Suppressor macrophage treated with lipopolysaccharide for 1 hour (primary cell): Measurements from ENCODE around the gene ZDHHC1.

Experiments used
- DNase-seq, 3 donors: peaks; one replicate each; pipeline ENCODE4 v3.0.0-alpha.2; 2020 to 2022

The ZDHHC1 gene

DNA sequence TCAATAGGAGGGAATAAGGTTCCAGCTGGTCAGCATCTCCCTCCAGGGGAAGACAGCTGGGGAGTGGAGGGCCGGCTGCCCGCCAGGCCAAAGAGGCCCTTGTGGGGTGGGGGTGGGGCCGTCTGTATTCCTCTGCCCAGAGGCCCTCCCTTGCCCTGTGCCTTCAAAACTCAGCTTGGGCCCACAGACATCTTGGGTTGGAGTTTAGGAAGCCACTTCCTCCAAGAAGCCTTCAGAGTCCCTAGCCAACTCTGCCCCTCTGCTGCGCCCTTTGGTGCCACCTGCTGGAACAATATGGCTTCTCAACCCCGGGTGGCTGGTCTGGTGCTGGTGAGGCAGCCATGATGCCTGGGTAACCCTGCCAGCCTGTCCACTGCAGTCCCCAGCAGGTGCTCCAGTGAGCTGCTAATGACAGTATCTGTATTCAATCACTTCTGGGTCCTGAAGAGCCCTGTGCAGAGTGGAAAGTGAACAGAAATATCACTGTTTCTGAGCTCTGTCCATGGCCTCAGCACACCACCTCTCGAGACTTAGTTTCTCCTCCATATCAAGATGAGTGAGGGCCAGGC, 31.3 kb upstream of the ZDHHC1 start:
- peak; percentile 78 to 86 (median 81) for DNase-seq

DNA sequence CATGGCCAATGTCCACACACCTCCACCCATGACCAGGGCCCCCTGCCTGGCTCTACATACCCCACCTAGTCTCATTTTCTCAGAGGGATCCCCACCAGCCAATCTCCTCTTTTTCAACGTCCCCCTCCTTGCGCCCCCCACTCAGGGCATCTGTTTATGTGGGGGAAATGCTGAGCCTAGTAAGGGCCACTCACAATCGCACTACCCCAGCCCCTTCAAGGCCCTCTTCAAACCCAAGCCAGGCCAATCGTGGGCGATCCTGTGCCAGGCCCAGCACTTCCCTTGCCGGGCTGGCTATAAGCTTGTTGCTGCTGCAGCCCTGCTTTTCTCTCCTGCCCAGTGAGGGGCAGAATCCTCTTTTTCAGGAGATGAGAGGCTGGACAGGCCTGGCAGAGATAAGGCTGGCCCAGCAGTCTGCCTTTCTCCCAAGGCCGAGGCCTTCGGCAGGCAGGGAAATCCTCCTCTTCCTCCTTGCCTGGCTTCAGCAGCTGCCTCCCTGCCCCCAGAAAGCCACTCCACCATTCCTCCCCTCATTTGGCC, 30.8 kb upstream of the ZDHHC1 start:
- DNase-seq: no peak

DNA sequence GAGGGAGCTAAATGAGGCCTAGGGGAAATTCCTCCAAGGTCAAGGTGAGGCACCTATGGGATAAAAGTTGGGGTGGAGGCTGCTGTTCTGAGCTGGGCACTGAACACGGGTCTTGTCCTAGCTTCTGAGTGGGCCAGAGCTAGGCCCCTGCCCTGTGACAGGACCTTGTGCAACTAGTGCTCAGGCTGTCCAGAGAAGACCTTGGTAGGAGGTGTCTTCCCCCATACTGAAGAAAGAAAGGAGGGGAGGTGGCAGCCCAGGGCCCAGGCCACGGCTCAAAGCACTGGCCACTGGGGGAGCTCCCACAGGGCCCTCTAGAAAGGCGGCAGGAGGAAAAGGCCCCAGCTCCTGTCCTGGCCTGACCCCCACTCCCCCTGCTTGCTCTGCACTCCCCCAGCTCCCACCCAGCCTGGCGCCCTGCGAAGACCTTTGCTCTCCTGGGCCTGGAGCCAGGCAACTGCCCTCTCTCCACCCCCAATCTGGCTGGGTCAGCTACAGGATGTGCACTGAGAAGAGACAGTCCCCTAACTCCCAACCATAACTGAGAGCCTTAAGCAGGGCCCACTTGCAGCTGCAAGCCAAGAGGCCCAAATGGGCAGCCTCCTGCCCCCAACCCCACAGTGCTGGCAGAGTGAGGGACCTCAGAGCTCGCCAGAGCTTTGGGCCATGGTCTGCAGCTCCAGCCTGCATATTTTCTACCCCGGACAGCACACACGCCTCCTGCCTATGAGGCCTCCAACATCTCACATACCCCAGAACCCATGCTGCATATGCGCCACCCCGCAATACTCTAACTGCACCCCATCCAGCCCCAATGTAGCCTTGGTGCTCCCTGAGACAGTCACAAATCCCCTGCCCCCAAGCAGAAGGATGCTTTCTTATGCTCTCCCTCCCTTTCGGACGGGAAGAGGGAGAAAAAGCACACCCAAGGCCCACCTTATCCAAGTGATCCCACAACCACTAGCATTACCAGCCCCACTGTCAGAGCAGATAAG, 29.9 kb upstream of the ZDHHC1 start:
- no peak for DNase-seq

DNA sequence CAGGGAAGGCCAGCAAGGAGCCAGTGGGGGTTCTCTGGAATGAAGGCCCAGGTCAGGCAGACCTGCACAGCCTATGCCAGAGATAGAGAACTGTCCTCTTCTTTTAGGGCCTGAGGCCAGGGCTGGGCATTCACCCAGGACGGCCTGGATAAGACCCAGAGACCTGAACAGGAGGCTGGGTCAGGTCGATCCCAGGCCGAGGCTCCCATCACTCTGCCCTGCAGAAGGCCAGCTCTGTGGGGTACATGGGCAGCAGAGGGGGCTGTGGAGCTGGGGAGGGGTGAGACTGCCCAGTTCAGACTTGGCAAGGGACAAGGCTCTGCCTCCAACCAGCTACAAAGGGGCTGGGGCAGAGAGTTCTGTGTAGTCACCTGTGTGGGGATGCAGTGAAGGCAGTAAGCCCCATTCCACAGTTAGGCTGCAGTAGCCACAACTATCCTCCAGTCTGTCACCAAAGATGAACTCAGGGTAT, 29.2 kb upstream of the ZDHHC1 start:
- no peak for DNase-seq

DNA sequence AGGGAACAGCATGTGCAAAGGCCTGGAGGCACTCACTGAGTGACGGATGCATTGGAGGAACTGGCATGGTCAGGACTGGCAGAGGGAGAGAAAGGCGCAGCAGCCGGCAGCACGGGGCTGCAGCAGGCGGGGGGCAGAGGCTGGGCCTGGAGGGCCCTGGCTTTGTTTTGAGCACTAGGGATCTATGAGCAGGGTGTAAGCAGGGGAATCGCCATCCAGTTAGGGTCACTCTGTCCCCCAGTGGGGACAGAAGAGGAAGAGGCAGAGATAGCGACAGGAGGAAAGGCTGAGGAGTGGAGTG, 28.8 kb upstream of the ZDHHC1 start:
- no peak for DNase-seq

DNA sequence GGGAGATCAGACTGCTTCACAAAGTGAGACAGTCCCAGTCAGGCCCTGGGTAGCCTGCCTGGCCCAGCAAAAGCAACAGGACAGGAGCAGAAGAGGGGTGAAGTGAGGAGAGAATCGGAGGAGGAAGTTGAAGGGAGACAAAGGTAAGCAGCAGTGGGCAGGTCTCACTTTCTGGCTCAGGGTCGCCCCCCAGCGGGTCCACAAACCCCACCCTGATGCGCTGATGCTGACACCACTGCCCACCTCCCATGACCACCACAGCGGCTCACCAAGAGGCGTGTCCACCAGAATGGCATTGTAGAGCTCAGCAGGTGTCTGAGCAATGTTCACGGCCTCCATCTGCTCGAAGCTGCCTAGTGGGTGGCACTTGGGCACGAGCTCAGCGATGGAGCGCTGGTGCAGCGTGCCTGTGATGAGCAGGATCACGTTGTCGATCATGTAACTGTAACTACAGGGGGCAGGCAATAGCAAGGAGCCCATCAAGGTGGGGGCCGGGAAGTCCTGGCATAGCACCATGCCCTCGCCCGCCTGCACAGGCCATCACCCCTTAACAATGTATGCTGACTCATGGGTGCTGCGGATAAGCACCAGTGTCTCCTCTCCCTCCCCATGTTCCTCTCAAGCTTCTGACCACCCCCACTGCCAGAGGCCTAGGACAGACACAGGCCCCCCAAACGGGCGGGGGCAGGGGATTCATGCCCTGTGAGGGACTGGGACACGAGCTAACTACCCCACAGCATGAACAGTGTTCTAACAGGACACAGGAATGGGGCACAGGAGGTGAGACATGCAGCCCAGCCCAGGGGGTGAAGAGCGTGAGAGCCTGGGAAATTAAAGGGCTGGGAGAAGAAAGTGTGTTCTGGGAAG, 28.2 kb upstream of the ZDHHC1 start:
- DNase-seq: no peak

DNA sequence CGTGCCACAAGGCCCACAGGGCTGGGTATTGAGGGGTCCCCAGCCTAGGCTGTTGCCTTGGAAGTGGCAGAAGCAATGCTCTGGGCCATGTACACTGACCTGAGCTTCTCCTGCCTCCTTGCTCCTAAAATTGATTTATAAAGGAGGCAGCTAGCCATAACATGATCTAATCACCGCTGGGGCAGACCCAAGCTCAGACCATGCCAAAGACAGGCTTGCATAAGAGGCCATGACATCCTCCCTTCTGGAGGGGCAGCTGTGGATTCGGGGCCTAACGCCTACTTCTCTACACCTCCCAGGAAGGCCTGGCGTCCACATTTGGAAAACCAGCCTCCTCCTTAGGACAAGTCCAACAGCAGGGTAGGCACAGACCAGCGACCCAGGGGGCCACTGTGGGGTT, 27.0 kb upstream of the ZDHHC1 start:
- DNase-seq: no peak

DNA sequence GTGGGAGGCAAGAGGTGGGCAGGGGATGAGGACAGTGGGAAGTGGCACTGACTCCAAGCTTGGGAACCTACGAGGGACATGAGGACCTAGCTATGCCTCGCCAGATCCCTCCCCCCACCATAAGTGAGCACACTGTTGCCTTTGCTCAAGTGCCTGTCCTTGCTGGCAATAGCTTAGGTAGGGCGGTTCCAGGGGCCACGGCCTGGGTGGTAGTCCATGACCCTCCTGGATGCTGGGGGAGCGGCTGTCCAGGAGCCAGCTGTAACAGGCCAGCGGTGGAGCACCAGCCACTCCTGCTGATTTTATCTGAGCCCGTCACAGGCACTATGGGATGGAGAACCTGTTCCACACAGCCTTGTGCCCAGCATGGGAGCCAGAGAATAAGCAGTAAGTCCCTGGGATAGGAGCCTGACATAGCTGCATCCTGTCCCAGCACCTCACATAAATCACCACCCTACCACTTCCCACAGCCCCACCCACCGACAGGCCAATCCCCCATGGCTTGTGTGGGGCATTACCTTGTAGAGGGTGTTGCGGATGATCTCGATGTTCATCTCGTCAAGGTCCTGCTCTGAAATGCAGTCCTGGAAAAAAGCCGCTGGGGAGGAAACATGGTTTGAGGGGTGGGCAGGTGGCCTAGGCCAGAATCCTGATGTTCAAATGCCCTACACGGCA, 26.4 kb upstream of the ZDHHC1 start:
- DNase-seq: no peak

DNA sequence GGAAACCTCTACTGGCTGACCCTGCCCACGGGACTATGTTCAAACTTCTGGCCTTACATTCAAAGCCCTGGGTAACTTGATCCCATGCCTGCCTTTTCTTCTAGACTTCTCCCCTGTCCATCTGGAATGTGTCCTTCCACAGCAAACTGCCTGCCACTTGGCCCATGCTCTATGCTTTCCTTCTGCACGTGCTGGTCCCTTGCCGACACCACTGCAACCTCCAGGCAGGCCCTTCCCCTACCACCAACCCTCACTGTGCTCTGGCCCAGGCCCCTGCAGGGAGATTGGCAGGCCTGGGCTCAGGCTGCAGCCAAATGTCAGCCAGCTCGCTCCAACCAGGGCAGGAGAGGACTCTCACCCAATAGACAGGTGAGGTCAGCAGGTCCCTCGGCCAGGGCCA, 25.6 kb upstream of the ZDHHC1 start:
- no peak for DNase-seq

DNA sequence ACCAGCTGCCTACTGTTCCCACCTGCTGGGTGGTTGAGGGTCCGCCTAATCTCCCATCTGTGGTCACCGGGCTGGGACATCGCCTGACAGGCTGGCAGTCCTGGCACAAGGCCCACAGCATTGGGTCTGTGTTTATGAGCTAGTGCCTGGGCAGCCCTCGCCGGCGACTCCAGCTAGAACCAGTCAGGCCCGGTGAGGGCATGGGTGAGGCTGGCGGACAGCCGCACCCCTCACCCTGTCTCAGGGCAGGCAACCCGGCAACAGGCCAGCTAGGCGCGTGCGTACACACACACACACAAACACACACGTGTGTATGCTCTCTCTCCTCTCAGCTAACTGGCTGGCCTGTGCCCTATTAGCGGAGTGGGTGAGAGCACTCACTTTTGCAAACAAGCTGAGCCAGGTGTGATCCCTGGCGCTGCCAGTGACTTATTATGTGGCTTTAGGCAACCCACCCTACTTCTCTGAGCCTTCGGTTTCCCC, 25.0 kb upstream of the ZDHHC1 start:
- no peak for DNase-seq

DNA sequence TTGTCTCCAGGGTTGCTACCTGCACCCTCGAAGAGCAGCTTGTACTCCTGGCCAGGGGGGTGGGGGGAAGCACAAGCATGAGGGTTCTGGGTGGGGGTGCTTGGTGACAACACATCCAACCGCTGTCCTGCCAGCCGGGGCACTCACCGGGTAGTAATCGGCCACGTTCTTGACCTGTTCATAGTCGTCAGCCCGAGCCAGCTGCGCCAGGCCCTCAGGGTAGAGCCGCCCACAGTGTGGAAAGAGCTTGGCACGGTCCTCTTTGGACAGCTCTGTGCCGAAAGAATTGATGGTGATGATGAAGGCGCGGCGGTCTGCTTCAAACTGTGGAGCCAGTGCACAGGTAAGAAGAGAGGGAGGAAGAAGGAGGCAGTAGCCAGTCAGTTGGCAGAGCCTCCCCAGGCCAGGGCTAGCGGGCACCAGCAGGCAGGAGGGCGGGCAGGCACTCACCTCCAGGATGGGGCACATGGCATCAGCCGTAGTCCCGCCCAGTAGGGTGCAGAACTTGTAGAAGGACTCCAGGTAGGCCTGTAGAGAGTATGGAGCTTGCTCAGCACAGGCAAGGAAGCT, 22.6 kb upstream of the ZDHHC1 start:
- no peak for DNase-seq

DNA sequence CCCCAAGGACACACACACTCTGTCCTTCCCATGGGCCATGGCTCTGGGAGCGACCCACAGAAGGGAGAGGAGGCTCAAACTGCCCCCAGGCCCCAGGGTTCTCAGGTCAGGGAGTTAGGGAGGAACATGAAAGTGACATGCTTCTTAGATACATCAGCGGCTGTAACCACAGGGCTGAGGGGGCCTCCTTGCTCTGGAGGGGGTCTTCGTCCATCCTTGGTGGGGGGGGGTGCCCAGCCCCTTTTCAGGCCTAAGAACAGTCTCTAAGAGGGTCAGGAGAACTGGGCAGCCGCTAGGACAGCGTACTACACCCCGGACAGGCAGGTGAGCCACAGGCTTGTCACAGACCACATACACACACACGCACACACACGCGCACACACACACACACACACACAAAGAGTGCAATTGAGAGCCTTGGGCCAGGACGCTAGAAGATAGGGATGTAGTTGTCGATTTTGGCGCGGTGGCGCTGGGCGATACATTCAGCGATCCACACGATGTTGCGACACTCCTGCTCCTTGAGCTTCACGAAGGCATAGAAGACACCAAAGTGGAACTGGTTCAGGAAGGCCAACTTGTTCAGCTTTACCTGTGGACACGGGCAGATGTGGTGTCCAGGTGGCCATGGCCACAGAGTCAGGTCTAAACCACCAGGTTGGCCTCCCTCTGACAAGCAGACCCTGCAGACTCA, 22.0 kb upstream of the ZDHHC1 start:
- DNase-seq: no peak

DNA sequence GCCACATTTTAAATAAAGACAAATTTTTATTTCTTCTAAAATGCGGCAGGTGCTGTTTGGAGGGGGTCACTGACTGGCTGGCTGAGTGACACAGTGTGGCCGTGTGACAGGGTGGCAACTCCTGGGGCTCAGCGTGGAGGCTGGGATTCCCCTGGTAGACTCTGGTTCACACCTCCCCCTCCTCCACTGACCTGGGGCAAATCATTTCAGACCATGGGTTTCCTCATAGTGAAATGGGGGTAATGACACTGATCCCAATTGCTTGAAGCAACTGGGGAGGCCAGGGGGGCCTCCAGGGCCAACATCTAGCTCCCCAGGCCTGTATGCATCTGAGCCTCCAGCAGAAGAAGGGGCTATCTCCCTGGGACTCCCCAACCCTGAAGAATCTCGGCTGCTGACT, 21.2 kb upstream of the ZDHHC1 start:
- no peak for DNase-seq

DNA sequence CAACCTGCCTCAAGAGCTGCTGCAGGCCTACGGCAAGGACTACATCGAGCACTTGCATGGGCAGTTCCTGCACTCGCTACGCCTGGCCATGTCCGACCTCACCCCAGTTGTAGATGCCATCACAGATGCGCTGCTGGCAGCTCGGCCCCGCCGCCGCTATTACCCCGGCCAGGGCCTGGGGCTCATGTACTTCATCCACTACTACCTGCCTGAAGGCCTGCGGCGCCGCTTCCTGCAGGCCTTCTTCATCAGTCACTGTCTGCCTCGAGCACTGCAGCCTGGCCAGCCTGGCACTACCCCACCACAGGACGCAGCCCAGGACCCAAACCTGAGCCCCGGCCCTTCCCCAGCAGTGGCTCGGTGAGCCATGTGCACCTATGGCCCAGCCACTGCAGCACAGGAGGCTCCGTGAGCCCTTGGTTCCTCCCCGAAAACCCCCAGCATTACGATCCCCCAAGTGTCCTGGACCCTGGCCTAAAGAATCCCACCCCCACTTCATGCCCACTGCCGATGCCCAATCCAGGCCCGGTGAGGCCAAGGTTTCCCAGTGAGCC, 20.4 kb upstream of the ZDHHC1 start:
- DNase-seq: no peak

DNA sequence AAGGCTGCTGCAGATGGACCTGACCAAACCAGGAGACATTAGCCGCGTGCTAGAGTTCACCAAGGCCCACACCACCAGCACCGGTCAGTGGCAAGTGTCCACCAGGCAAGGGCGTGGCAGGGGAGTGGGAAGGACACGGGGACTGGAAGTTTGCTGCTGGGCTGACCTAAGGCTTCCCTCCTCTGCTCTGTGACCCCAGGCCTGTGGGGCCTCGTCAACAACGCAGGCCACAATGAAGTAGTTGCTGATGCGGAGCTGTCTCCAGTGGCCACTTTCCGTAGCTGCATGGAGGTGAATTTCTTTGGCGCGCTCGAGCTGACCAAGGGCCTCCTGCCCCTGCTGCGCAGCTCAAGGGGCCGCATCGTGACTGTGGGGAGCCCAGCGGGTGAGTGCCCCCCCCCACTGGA, 19.5 kb upstream of the ZDHHC1 start:
- no peak for DNase-seq

DNA sequence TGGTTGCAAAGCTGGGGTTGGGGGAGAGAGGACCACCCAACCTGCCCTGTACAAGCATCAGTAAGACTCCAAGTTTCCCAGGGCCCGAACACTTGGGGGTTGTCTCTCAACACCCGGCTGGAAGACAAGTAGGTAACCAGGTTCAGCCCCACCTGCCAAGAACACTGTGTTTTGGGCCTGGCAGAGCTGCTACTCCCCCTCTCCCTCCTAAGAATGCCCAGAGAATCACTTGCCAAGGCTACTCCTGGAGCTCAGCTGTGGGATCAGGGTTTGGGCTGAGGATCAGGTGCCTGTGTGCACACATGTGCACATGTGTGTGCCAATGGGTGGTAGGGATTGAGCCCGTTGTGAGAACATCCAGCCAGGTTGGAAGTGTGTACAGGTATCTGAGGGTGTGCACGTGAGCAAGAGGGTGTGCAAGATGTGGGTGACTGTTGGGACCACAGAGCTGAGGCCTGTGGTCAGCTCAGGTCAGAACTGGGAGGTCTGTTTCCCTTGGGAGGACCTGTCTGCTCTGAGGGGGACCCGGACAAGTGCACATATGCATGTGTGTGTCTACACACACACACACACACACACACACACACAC, 16.9 kb upstream of the ZDHHC1 start:
- DNase-seq: no peak

DNA sequence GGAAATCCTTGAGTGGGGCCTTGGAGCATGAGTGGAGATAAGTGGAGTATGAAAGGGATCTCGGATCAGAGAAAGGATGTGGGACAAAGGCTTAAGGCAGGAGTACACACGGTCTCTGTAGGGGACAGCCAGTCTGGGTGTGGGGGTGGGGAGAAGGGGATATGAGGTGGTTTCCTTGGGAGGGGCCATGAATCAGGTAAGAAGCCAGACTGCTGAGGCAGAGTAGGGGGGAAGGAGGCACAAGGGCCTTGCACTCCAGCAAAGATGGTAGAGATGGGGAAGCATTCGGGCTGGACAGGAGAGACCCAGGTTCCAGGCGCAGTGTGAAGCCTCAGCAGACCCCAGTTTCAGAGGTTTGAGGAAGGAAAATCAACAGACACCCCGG, 16.2 kb upstream of the ZDHHC1 start:
- DNase-seq: no peak

DNA sequence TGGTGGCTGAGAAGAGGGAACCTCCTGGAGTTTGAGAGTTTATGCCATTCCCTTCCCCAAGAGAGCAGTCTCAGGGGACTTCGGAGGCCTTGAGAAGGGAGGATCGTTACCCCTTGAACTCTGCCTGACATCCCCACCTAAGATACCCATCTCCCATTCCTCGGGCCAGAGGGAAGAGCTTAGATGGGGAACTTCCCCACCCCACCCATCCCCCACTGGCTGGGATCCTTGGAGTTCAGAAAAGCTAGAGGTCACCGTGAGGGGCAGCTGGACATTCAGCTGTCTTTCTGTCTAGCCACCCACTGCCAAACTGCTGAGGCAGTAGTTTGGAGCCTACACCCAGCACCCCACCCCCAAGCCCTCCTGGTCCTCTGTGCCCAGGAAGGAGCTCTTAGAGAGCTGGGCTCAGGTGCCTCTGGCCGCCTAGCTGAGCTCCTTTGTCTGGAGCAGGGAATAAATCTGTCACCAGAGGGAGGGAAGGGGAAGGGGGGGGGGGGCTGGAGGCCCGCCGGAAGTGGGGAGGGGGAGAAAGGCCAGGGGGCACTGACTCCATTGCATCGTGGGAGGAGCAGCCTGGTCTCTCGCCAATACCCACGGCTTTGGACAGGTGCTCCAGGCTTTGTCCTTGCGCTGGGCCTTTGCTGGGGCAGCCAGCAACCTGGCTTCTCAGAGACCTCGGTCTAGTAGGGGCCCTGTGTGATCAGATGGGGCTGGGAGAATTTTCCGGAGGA, 15.7 kb upstream of the ZDHHC1 start:
- DNase-seq: peak in 1 of 3 donors; percentile 44

DNA sequence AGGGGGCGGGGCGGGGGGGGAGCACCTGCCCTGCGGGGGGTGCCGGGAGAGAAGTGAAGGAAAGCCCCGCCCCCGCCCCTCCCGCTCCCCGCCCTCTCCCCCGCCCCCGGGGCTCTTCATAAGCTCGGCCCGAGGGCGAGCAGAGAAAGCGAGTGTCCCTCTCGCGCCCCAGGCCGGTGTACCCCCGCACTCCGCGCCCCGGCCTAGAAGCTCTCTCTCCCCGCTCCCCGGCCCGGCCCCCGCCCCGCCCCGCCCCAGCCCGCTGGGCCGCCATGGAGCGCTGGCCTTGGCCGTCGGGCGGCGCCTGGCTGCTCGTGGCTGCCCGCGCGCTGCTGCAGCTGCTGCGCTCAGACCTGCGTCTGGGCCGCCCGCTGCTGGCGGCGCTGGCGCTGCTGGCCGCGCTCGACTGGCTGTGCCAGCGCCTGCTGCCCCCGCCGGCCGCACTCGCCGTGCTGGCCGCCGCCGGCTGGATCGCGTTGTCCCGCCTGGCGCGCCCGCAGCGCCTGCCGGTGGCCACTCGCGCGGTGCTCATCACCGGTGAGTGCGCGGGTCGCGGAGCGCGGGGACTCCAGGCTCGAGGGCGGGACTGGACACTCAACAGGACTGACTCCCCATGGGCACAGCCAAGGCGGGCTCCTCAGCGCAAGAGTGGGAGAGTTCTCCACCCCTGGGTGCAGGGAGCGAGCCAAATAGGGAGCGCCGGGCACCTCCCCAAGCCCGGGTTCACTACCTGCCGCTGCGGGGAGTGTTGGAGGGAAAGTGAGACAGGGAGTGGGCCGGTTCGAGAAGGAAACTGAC, 14.9 kb upstream of the ZDHHC1 start, which contains the start of gene HSD11B2:
Gene HSD11B2, plus strand, starts transcription at position 145 of the 798 bp plus-strand sequence. Its CDS starts 128 bp downstream, at position 273.
- DNase-seq: peak; percentile 64 to 82 (median 69)
